Liver (tissue), 3 donors: ENCODE results near the gene ANTXR1.

Source experiments
- ATF3 ChIP-seq: IDR thresholded peaks from 2 replicates; pipeline ENCODE4 v1.6.1; 2016; ENCODE audit warnings: antibody characterized with exemption
- CTCF ChIP-seq: fragments of 150-350 bp; IDR thresholded peaks from 2 replicates; pipeline ENCODE4 v1.5.1; 2017; ENCODE audit warnings: improper control_type of control experiment, low read depth, low read length; ENCODE audit not compliant: missing input control
- EGR1 ChIP-seq, 2 donors: IDR thresholded peaks; 2 replicates each; pipeline ENCODE4 v1.6.1; 2016 to 2018; ENCODE audit warnings: antibody characterized with exemption in 2 of 2, low read depth in 2 of 2
- FOXA1 ChIP-seq: IDR thresholded peaks from 2 replicates; pipeline ENCODE4 v1.6.1; 2016; ENCODE audit warnings: antibody characterized with exemption
- GABPA ChIP-seq, 2 donors: IDR thresholded peaks in 1 of 2; conservative IDR thresholded peaks in 1 of 2; 2 replicates each; pipeline ENCODE4 v1.6.1; 2016; ENCODE audit warnings: antibody characterized with exemption in 2 of 2, mild to moderate bottlenecking in 1 of 2, moderate library complexity in 1 of 2
- HNF4A ChIP-seq, 2 donors: conservative IDR thresholded peaks; 2 replicates each; pipeline ENCODE4 v1.6.1; 2016; ENCODE audit warnings: antibody characterized with exemption in 2 of 2, mild to moderate bottlenecking in 2 of 2
- JUND ChIP-seq, 2 donors: IDR thresholded peaks; 2 replicates each; pipeline ENCODE4 v1.6.1; 2016; ENCODE audit warnings: antibody characterized with exemption in 2 of 2
- NR2F2 ChIP-seq: IDR thresholded peaks from 2 replicates; pipeline ENCODE4 v1.6.1; 2016; ENCODE audit warnings: antibody characterized with exemption
- REST ChIP-seq: IDR thresholded peaks from 2 replicates; pipeline ENCODE4 v1.6.1; 2016; ENCODE audit warnings: antibody characterized with exemption, mild to moderate bottlenecking
- SP1 ChIP-seq: IDR thresholded peaks from 2 replicates; pipeline ENCODE4 v1.6.1; 2018; ENCODE audit warnings: antibody characterized with exemption, mild to moderate bottlenecking
- YY1 ChIP-seq: IDR thresholded peaks from 2 replicates; pipeline ENCODE4 v1.6.1; 2016; ENCODE audit warnings: antibody characterized with exemption, mild to moderate bottlenecking
- ZBTB33 ChIP-seq: IDR thresholded peaks from 2 replicates; pipeline ENCODE4 v1.6.1; 2016; ENCODE audit warnings: antibody characterized with exemption
- donor health status: healthy.
- donor health status: healthy.

GRCh38 chr2:69168950-69169654, 156.1 kb downstream of the ANTXR1 start:
- TF ChIP-seq REST (no peak), EGR1 (IDR thresholded peaks at IDR 0.05; ENCODE audit: low read depth in 2 of 2) (no peak), GABPA (IDR thresholded peaks at IDR 0.05 in 1 of 2, conservative IDR thresholded peaks at IDR 0.05 in 1 of 2) (no peak), CTCF (no peak), SP1 (no peak), JUND (IDR thresholded peaks at IDR 0.05) (no peak), YY1 (no peak), HNF4A (conservative IDR thresholded peaks at IDR 0.05) (no peak), NR2F2 (no peak), ATF3 (no peak), FOXA1 (no peak), ZBTB33 (no peak)
